ENCODE results near the gene SLC9A9. TPM values are rescaled to one million over a fixed set of nuclear protein-coding genes. Genes with fewer than 3 reads are reported as not detected.

Gene SLC9A9
- total RNA-seq, 3 donors from 2014 or later (not counting 1 experiment from before 2014, with no cell fraction given) = 24.0 to 29.1 (median 27.2) TPM

GRCh38 chr3:143536817-143537535 lies 311.3 kb downstream of the SLC9A9 start:
- no peak for TF ChIP-seq CTCF (IDR thresholded peaks at IDR 0.05)
- no peak overlapping the region for H3K4me3 ChIP-seq (ENCODE audit: low read length)
- H3K27ac ChIP-seq (ENCODE audit: low read length) = no peak overlapping the region
- Mint-ChIP-seq H3K27me3 (ENCODE audit: low read depth in 2 of 2) (no peaks in the 10 kb centered on the region), H3K4me3 (no peak overlapping the region), H3K9me3 (no peaks in the 10 kb centered on the region), H3K4me1 (peaks cover 9 to 13% of the 10 kb centered on the region in 2 donors), H3K27ac (no peak overlapping the region), H3K36me3 (no peaks in the 10 kb centered on the region)
- no peaks in the 10 kb centered on the region for H3K36me3 ChIP-seq (ENCODE audit: control insufficient read depth, insufficient read depth, low read length)
- no peaks in the 10 kb centered on the region for H3K27me3 ChIP-seq (ENCODE audit: control insufficient read depth, insufficient read depth, low read length)
- ATAC-seq (no peak), DNase-seq (no peak)
- WGBS (ENCODE audit: insufficient coverage) = 92% methylated on average over 3 of the region's 3 CpGs
- intact Hi-C loops (cut with micrococcal nuclease) = no loop called here
- H3K4me1 ChIP-seq (ENCODE audit: control insufficient read depth, insufficient read depth, low read length) = no peaks in the 10 kb centered on the region
- H3K9me3 ChIP-seq (ENCODE audit: control insufficient read depth, insufficient read depth, low read length) = no peaks in the 10 kb centered on the region

DNA sequence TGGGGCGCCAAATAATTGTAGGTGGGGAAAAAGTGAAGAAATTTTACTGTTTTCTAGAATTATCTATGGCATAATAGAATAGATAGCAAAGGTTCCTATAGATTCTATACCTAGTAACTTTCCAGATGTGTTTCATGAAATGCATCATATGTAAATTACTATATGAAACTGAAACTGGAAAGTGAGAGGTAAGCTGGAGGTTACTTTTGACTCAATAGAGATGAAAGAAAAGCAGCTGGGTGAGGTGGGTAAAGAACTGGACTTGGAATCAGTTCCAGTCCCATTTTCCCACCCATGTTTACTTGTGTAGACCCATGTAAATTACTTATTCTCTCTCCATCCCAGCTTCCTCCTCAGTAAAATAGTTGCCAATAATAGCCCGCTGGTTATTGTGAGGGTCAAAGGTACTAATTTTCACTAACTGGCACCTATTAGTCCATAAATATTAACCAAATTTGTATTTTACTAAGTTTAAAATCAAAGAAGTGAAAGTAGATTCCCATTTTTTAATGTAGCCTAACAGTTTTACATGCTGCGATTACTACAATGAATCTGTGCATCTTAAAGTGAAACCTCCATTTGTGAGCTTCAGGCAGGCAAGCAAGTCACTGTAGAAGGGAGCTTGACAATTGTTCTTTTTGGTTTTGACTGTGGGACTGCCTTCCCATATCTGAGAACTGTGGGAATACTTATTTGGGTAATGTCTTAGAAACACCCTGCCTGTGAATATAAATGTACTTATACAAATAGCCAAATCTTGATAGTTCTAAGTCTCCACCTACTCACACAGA lies 312.1 kb downstream of the SLC9A9 start:
- H3K27me3 ChIP-seq (ENCODE audit: control insufficient read depth, insufficient read depth, low read length) = no peaks in the 10 kb centered on the region
- Mint-ChIP-seq H3K27me3 (ENCODE audit: low read depth in 2 of 2) (no peaks in the 10 kb centered on the region), H3K4me3 (no peak overlapping the region), H3K36me3 (no peaks in the 10 kb centered on the region), H3K9me3 (no peaks in the 10 kb centered on the region), H3K27ac (no peak overlapping the region), H3K4me1 (peaks cover 9 to 13% of the 10 kb centered on the region in 2 donors)
- no peak overlapping the region for H3K4me3 ChIP-seq (ENCODE audit: low read length)
- peak in 2 of 3 donors; percentile 27 to 45 for ATAC-seq
- H3K4me1 ChIP-seq (ENCODE audit: control insufficient read depth, insufficient read depth, low read length) = no peaks in the 10 kb centered on the region
- no peaks in the 10 kb centered on the region for H3K36me3 ChIP-seq (ENCODE audit: control insufficient read depth, insufficient read depth, low read length)
- DNase-seq = no peak
- intact Hi-C loops (cut with micrococcal nuclease) = no loop called here
- 76% methylated on average over 1 of the region's 3 CpGs for WGBS (ENCODE audit: insufficient coverage)
- H3K9me3 ChIP-seq (ENCODE audit: control insufficient read depth, insufficient read depth, low read length) = no peaks in the 10 kb centered on the region
- peak overlapping the region; percentile 34 for H3K27ac ChIP-seq (ENCODE audit: low read length)
- no peak for TF ChIP-seq CTCF (IDR thresholded peaks at IDR 0.05)

GRCh38 chr3:143533391-143533790 lies 314.9 kb downstream of the SLC9A9 start:
- Histone ChIP-seq H3K27me3 (ENCODE audit: control insufficient read depth, insufficient read depth, low read length) (no peaks in the 10 kb centered on the region), H3K4me3 (ENCODE audit: low read length) (no peak overlapping the region), H3K9me3 (ENCODE audit: control insufficient read depth, insufficient read depth, low read length) (no peaks in the 10 kb centered on the region), H3K27ac (ENCODE audit: low read length) (no peak overlapping the region), H3K36me3 (ENCODE audit: control insufficient read depth, insufficient read depth, low read length) (no peaks in the 10 kb centered on the region), H3K4me1 (ENCODE audit: control insufficient read depth, insufficient read depth, low read length) (peaks cover 3% of the 10 kb centered on the region)
- Mint-ChIP-seq H3K4me1 (peaks cover 23% of the 10 kb centered on the region in 2 donors), H3K4me3 (no peak overlapping the region), H3K36me3 (no peaks in the 10 kb centered on the region), H3K9me3 (no peaks in the 10 kb centered on the region), H3K27me3 (ENCODE audit: low read depth in 2 of 2) (no peaks in the 10 kb centered on the region), H3K27ac (no peak overlapping the region)
- intact Hi-C loops (cut with micrococcal nuclease) = no loop called here
- no peak for TF ChIP-seq CTCF (IDR thresholded peaks at IDR 0.05)
- DNase-seq (no peak), ATAC-seq (no peak)

Data from natural killer cell (primary cell).